Right ventricle myocardium superior (tissue), 1 donor: ENCODE results near the gene GLYR1. TPM values are rescaled to one million over a fixed set of nuclear protein-coding genes. Genes with fewer than 3 reads are reported as not detected.

Experiments used
- ATAC-seq: fragments of 200-7000 bp; cut with Tn5 transposase; one replicate; pipeline ENCODE4 v1.9.1; 2020; ENCODE audit warnings: mild to moderate bottlenecking; ENCODE audit not compliant: poor library complexity
- DNase-seq: peaks from one replicate; pipeline ENCODE4 v3.0.0-alpha.2; 2020
- intact Hi-C: fragments of 100-400 bp; cut with DNase I; formaldehyde crosslinking; loops from one replicate; pipeline ENCODE4 v1.11.2; 2022
- total RNA-seq: library from RNA; stranded (reverse); fragmentation: NEBNext Ultra II Directional; extraction: Animal tissue kit (Norgen Biotek cat#: 25700); gene quantifications from one replicate; pipeline ENCODE4 v1.2.1, GENCODE V29; 2021
- donor health status: DM: no; HTN: yes; CAD: no; lungs with severe emphysema.

GLYR1 gene
- total RNA-seq, 1 donor from 2014 or later, result 93.3 TPM

DNA sequence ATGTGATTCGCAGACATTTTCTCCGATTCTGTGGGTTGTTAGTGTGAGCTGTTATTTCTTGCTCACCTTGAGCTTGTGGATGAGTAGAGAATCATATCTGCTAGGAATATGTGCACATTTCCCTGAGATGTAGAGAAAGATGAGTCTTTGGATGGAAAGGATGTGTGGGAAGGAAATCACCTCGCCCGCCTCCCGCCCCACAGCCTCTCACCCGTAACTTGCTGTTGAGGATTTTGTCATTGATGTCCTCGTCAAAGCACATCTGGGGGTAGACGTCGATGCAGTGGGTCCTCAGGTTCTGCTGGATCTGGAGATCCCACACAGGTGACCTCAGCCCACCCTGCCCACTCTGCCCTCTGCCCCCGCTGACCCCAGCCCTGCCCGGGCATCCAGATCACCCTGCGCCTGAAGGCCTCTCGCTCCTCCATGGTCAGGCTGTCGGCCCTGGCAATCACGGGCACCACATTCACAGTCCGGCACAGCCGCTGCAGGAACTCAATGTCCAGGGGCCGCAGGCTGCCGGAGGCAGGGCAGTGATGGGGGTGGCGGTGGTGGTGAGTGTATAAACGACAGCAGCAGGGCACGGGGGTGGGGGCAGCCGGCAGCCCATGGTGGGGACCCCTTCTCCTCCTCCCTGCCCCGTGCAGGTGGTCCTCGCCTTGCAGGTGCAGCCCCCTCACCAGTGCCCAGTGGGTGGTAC is 63.7 kb downstream of the GLYR1 start:
- intact Hi-C loops, result no loop called here
- no peak for ATAC-seq
- DNase-seq, result no peak

DNA sequence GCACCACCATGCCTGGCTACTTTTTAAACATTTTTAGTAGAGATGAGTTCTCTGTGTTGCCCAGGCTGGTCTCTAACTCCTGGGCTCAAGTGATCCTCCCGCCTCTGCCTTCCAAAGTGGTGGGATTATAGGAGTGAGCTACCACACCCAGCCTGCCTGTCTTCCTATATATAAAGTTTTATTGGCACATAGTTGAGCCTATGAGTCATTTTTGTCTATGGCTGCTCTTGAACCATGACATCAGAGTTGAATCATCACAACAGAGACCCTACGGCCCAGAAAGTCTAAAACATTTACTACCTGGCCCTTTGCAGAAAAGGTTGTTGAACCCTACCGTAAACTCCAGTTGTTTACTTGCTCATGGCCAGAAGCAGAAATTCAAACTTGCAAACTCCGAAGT is 66.9 kb downstream of the GLYR1 start:
- intact Hi-C loops, result no loop called here
- no peak for DNase-seq
- ATAC-seq, result no peak

DNA sequence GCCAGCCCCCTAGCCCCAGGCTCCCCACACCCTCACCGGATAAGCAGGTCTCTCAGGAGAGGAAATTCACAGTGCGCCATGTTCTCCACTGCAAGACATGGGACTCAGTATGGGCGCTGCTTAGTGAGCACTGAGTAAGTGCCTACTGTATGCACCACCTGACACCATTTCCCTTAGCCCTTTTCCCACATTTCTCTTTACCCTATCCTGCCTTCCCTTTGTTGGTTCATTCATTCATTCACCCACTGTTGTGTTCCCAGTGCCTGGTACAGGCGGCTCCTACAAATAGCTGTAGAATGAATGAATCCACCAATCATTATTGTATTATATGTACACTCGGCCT is 69.1 kb downstream of the GLYR1 start:
- DNase-seq (no peak), ATAC-seq (no peak)

DNA sequence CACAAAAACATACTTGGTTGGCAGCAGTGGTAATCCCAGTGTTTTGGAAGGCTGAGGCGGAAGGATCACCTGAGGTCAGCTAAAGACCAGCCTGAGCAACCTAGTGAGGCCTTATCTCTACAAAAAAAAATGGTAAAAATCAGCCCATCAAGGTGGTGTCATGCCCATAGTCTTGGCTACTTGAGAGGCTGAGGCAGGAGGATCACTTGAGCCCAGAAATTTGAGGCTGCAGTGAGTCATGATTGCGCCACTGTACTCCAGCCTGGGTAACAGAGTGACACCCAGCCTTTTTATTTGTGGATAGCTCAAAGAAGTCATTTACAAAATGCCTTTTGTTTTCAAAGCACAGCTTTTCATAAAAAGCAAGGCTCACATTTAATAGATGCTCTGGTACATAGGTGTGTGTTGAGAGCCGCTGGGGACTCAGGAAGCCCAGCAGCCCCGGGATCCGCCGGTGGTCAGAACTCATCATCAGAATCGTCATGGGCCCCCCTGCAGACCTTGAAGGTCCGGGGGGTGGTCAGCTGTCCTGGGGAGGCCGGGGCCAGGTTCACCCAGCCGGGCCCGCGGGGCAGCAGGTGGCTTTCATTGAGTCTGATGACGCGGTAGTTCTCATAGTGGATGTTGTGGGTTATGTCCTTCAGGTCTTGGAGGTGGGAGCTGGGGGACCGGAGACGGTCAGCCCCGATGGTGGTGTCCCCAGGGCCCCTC is 69.6 kb downstream of the GLYR1 start:
- DNase-seq (no peak), ATAC-seq (no peak)
- intact Hi-C loops, result no loop called here

More for the DNA sequence above, 69.1 kb downstream of the GLYR1 start:
- intact Hi-C loops, result no loop called here

DNA sequence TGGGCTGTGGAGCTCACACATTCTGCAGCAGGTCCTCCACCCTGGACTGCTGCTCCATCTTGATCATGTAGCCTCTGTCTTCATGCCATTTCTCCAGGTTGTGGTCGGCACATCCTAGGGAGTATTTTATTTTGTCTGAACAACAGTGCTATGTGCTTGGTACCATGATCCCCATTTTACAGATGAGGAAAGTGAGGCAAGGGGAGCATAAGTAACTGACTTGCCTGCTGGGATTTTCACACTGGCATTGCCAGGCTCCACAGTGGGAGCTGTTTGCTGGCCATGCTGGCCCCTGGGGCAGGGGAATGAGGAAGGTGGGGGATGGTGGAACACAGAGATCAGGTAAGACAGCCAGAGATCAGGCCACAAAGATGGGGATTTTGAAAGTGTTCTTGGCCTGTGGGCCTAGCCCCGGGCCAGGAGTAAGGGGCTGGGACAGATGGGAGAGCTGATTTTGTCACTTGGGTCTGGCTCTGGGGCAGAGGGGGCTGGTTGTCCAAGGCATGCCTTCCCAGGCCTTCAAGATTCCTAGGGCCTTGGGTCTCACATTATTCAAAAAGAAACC is 70.9 kb downstream of the GLYR1 start:
- DNase-seq (no peak), ATAC-seq (no peak)
- intact Hi-C loops, result no loop called here

DNA sequence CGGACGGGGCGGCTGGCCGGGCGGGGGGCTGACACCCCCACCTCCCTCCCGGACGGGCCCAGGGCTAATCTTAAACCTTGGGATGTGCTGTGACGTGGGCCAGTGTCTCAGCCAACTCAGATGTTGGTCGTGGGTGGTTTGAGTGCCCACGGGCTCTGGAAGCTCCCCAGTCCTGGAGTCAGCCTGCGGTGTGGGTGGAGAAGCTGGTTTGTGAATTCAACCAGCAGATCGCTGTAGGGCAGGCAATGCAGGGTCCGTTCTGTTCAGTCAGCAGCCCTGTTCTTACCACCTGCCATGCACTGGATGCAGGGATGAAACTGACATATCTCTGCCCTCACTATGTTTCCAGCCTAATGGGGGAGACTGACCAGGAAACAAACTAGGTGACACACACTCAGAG is 72.1 kb downstream of the GLYR1 start:
- ATAC-seq (no peak), DNase-seq (no peak)
- intact Hi-C loops, result no loop called here

DNA sequence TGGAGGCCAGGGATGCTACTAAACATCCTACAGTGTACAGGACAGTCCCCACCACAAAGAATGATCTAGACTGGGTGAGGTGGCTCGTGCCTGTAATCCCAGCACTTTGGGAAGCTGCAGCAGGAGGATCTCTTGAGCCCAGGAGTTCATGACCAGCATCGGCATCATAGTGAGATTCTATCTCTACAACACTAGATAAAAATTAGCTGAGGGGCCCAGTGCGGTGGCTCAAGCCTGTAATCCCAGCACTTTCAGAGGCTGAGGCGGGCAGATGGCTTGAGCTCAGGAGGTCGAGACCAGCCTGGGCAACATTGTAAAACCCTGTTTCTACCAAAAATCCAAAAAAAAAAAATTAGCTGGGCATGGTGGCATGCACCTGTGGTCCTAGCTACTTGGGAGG is 74.7 kb downstream of the GLYR1 start:
- intact Hi-C loops, result no loop called here
- ATAC-seq (no peak), DNase-seq (no peak)

DNA sequence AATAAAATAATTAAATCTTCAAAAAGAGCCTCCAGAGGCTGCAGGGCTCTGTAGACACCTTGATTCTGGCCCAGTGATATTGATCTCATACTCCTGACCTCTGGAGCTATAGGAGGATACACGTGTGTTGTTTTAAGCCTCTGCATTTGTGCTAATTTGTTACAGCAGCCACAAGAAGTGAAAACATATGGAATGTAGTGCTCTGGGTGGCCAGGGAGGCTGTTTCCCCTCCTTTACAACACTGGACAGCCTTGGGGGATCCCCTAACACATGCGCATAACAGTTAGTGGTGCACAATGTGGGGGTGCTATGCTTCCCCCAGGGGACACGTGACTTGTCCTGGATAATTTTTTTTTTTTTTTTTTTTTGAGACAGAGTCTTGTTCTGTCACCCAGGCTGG is 75.4 kb downstream of the GLYR1 start:
- DNase-seq, result no peak

DNA sequence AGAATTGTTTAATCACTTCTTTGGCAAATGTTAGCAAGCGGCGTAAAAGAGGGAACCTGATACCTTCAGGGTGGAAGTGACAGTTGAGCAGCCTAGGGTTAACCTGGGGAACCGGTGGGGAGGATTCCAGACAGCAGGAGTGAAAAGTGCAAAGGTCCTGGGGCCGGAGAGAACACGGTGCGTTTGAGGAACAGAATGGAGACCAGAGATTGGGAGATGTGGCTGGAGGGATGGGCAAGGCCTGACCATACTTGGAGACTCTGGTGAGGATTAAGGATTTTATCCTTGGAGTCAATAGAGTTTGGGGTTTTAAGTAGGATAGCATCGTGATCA is 77.8 kb downstream of the GLYR1 start:
- DNase-seq (no peak), ATAC-seq (no peak)
- intact Hi-C loops, result no loop called here

More for the DNA sequence above, 75.4 kb downstream of the GLYR1 start:
- intact Hi-C loops, result no loop called here
- no peak for ATAC-seq

DNA sequence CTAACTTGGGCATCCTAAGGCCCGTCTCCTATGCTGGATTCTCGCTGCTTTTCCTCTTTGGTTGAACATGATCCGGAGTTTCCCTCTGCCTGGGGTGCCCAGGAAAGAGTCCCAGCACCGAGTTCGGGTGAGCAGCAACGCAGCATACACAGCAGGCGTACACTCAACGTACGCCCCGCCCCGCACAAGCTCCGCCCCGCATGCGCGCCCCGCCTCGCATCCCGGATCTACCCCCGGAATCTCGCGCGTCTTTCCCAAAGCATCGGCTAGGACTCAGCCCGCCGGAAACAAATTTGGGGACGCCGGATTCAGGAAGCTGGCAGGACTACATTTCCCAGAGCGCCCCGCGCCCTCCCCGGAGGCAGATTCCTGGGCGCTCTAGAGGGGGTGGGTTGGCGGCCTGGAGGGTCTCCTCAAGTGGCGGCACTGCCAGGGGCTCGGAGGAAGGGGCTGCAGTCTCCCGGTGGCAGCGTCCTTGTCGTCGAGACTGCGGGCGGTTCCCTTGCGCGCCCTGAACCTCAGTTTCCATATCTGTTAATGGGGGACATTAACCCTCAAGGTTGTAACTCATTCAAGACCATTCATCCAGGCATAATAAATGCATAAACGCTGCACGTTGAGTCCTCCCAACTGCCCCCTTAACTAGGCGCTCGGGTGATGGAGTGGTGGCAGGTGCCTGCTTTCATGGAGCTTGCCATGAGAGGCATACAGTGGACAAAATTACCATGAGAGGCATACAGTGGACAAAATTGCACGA is 78.4 kb downstream of the GLYR1 start:
- ATAC-seq, result peak; percentile 95
- intact Hi-C loops, result no loop called here
- peak; percentile 98 for DNase-seq

DNA sequence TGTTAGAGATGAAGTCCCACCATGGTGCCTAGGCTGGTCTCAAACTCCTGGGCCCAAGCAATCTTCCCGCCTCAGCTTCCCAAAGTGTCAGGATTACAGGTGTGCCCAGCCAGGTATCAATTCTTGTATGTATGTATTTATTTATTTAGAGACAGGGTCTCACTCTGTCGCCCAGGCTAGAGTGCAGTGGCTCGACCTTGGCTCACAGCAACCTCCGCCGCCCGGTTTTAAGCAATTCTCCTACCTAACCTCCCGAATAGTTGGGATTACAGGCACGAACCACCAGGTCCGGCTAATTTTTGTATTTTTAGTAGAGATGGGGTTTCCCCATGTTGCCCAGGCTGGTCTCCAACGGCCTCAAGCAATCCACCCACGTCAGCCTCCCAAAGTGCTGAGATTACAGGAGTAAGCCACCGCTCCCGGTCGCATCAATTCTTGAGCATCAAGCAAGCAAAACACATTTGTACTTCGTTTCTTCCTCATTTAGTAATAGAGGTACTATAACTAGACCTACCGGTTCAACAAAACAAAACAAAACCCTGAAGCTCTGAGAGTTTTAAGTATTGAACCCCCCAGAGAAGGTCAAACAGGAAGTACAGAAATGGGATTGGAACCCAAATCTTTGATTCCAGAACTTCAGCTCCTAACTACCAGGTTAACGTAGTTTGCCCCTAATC is 79.1 kb downstream of the GLYR1 start:
- no peak for DNase-seq
- intact Hi-C loops, result no loop called here
- no peak for ATAC-seq

DNA sequence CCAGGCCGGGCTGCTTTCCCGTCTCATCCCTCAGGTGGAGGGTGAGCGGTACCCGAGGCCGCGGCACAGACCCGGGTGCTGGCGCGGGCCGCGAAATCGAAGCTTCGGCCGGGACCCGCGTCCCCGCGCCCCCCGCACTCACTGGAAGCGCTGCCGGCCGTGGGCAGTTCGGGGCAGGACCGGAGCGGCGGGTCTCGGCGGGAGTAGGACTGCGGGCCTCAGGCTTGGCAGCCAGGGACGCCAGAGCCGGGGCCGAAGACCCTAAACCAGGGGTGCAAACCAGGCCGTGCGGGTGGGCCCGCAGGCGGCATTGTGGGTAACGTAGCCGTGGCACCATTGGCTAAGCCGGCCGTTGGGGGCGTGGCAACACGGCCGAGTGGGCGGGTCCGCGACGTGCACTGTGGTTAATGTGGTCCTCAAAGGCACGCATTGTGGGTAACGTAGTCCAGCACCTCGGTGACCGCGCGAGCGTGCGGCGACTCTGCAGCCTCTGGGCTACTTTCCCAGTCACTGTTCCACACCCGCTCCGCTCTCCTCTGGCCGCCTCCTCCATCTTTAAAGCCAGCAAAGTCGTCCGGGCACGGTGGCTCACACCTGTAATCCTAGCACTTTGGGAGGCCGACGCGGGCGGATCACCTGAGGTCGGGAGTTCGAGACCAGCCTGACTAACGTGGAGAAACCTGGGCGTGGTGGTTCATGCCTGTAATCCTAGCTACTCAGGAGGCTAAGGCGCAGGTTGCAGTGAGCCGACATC is 80.0 kb downstream of the GLYR1 start, which contains the start of gene ZNF500:
Gene ZNF500 (minus strand): TSS at position 288 of the 754 bp plus-strand sequence. CDS start 1,184 bp downstream, outside the sequence.
- DNase-seq (peak; percentile 100), ATAC-seq (peak; percentile 96)
- intact Hi-C loops, result no loop called here

DNA sequence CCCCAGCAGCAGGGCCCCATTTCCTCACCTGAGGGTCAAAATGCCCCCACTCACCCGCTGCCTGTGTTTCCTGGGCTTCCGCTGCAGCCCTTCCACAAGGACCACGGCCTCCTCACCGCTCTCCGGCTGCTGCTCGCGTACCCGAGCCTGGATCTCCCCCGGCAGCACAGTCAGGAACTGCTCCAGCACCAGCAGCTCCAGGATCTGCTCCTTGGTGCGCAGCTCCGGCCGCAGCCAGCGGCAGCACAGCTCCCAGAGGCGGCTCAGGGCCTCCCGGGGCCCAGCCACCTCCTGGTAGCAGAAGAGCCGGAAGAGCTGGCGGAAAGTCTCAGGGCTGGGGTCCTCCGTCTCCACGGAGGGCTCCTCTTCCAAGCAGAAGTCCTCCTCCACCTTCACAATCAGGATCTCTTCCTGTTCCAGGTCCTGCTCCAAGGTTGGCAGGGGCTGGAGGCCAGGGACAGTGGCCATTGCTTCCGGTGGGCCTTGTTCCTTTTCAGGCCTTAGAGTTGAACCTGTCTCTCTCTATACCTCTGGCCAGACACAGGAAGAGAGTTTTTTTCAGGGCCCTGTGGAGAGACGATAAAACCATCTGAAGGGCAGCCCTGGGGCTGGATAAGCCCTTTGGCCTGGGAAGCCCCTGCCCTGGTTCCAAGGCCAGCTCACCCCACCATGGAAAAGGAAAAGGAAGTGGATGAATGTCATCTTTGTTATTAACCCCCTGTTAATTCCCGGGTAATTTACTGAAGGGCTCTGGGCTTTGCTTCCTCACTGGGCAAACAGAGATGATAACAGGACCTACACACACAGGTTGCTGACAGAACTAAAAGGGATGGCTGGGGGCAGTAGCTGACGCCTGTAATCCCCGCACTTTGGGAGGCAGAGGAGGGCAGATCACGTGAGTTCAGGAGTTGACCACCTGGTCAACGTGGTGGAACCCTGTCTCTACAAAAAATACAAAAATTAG is 81.3 kb downstream of the GLYR1 start:
- no peak for ATAC-seq
- no peak for DNase-seq
- intact Hi-C loops, result no loop called here

DNA sequence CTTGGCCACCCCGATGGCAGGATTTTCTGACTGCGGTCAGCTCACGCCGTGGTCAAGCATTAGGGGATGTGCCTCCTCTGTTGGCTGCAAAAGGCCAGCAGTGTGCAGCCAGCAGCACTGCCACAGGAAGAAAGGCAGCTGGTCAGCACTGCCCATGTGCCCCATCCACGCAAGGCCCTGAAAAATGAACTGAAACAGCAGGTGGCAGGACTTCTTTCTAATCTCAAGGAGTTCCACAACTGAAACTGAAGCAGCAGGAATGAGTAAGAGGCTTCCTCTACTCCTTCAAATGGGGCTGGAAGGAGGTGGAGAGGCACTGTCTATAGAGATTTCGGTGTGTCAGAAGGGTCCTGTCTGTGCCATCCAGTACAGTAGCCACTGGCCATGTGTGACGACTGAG is 83.3 kb downstream of the GLYR1 start:
- ATAC-seq (no peak), DNase-seq (no peak)
- intact Hi-C loops, result no loop called here

DNA sequence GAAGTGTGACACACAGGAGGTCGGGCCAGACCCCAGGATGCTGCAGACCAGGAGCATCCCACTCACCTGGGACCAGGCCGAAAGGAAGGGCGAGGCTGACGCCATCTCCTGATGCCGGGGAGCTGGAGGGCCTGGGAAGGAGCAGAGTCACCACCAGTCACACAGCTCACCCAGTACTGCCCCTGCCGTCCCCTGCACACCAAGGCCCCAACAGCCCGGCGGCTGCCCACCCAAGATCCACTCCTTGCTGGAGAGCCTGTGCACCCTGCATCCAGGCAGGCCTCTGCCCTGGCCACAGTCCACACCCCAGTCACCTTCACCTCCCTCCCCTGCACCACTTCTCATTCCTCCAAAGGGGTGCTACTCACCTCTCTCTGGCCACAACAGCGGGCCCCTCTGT is 84.9 kb downstream of the GLYR1 start:
- DNase-seq, result no peak
- no peak for ATAC-seq
- intact Hi-C loops, result no loop called here

DNA sequence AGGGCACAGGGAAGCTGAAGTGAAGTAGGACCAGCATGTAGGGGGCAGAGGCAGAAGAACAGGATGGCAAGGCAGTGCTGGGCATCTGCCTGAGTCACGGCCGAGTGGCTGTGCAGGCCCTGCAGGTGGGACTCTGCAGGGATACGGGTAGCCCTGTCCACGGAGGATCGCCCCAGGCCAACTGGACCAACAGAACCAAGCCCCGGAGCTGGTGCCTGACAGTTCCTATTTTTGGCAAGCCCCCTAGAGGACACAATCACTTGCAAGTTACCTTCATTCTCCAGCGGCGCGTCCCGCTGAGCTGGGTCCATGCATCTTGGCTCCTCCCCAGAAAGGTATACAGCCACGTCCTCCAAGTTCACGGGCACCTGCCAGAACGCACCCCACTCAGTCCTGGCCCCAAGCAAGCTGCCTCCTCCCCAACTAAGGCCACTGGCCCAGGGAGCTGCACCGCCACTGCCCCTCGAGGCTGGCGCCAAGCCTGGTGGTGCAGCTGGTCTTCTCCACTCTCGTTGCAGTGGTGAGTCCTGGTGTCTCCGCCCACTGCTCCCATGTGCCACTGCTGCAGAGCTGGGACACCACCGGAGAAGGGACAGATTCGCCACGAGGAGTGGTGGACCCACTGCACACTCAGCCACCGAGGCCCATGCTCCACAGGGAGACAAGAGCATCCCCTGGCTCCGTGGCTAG is 86.7 kb downstream of the GLYR1 start:
- intact Hi-C loops, result no loop called here
- ATAC-seq (no peak), DNase-seq (no peak)

DNA sequence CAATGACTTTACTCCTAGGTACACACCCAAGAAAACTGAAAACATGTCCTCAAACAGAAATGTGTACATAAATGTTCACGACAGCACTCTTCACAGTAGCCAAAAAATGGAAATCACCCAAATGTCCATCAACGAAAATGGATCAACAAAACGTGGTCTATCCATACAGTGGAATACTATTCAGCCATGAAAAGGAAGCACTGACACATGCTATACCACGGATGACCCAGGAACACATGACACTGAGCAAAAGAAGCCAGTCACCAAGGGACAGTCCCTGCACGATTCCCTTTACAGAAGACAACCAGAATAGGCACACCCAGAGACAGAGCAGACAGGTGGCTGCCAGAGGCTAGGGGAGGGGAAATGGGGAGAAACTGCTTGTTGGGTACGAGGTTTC is 91.4 kb downstream of the GLYR1 start:
- DNase-seq (no peak), ATAC-seq (no peak)
- intact Hi-C loops, result no loop called here
